Measurements from ENCODE around the gene UCK2. TPM values are rescaled to one million over a fixed set of nuclear protein-coding genes. Genes with fewer than 3 reads are reported as not detected.

UCK2 gene
- total RNA-seq, 1 experiment from 2014 or later, result 88.4 TPM

DNA sequence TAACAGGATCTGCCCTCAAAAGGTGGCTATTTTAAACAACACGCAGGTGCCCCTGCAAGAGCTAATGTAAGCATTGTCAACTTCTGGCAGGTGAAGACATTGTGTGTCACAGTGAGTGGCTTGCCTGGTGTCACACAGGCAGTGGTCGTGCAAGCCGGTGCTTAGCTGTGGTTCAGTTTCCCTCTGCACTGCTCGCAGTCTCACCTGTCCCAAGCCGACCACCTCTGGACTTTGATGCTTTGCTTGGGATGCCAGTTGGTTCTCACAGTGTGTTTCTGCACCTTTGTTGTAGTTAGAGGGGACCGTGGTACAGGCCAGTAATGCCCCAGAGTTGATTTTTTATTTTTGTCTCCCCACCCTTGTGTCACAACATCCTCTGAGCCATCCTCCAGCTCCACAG is 85.2 kb downstream of the UCK2 start:
- H3K79me2 ChIP-seq (ENCODE audit: insufficient read depth, low read length), result no peaks in the 10 kb centered on the region
- no peaks in the 10 kb centered on the region for H4K20me1 ChIP-seq (ENCODE audit: insufficient read depth)
- DNase-seq (ENCODE audit: low read depth, low spot score) (no peak), ATAC-seq (no peak)
- no peak overlapping the region for H2AFZ ChIP-seq (ENCODE audit: low read depth, low read length, poor library complexity, severe bottlenecking)
- H3K9me3 ChIP-seq (ENCODE audit: control insufficient read depth in 1 of 2, insufficient read depth in 1 of 2, low read depth in 1 of 2, low read length in 2 of 2), result no peaks in the 10 kb centered on the region
- RAD21 ChIA-PET (ENCODE audit: low non-redundant PET in 1 of 2, low total read pairs in 2 of 2, uncharacterized antibody in 2 of 2, unreplicated experiment in 2 of 2), result no interaction called here
- CTCF ChIA-PET, result interaction anchor here (0.9 to 4.5 kb wide), 2 partner anchors 311 to 313 kb away, joined by 3 to 25 read pairs; no protein-coding TSS in a partner anchor
- no peak overlapping the region for H3K9ac ChIP-seq (ENCODE audit: low read length)
- no peaks in the 10 kb centered on the region for H3K9me2 ChIP-seq (ENCODE audit: insufficient read depth)
- POLR2A ChIA-PET, result no interaction called here
- TF ChIP-seq ZNF274 (IDR thresholded peaks at IDR 0.05; ENCODE audit: low read depth, low read length) (no peak), SP1 (IDR thresholded peaks at IDR 0.05; ENCODE audit: low read depth) (no peak), RAD21 (IDR thresholded peaks at IDR 0.05; ENCODE audit: low read depth) (no peak), SRF (IDR thresholded peaks at IDR 0.05; ENCODE audit: low read depth) (no peak), YY1 (IDR thresholded peaks at IDR 0.05; ENCODE audit: extremely low read depth, insufficient replicate concordance, low read depth, low read length) (no peak), FOSL1 (IDR thresholded peaks at IDR 0.05; ENCODE audit: low read depth) (no peak), SIN3A (IDR thresholded peaks at IDR 0.05; ENCODE audit: low read depth) (no peak), EZH2phosphoT487 (IDR thresholded peaks at IDR 0.05; ENCODE audit: borderline replicate concordance) (no peak), POLR2A (IDR thresholded peaks at IDR 0.05; ENCODE audit: borderline replicate concordance, extremely low read depth, insufficient read depth, insufficient read length) (no peak), EGR1 (IDR thresholded peaks at IDR 0.05; ENCODE audit: low read depth) (no peak), TCF7L2 (IDR thresholded peaks at IDR 0.05; ENCODE audit: borderline replicate concordance, extremely low read depth, insufficient read depth, insufficient read length) (no peak), ZFX (IDR thresholded peaks at IDR 0.05) (no peak), EZH2 (IDR thresholded peaks at IDR 0.05) (no peak), CEBPB (IDR thresholded peaks at IDR 0.05; ENCODE audit: low read depth) (no peak), ELF1 (IDR thresholded peaks at IDR 0.05; ENCODE audit: borderline replicate concordance, low read depth) (no peak)
- TF ChIP-seq, protein P1, sequence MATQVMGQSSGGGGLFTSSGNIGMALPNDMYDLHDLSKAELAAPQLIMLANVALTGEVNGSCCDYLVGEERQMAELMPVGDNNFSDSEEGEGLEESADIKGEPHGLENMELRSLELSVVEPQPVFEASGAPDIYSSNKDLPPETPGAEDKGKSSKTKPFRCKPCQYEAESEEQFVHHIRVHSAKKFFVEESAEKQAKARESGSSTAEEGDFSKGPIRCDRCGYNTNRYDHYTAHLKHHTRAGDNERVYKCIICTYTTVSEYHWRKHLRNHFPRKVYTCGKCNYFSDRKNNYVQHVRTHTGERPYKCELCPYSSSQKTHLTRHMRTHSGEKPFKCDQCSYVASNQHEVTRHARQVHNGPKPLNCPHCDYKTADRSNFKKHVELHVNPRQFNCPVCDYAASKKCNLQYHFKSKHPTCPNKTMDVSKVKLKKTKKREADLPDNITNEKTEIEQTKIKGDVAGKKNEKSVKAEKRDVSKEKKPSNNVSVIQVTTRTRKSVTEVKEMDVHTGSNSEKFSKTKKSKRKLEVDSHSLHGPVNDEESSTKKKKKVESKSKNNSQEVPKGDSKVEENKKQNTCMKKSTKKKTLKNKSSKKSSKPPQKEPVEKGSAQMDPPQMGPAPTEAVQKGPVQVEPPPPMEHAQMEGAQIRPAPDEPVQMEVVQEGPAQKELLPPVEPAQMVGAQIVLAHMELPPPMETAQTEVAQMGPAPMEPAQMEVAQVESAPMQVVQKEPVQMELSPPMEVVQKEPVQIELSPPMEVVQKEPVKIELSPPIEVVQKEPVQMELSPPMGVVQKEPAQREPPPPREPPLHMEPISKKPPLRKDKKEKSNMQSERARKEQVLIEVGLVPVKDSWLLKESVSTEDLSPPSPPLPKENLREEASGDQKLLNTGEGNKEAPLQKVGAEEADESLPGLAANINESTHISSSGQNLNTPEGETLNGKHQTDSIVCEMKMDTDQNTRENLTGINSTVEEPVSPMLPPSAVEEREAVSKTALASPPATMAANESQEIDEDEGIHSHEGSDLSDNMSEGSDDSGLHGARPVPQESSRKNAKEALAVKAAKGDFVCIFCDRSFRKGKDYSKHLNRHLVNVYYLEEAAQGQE (IDR thresholded peaks at IDR 0.05; ENCODE audit: low read depth), result no peak
- TF ChIP-seq, protein P2, sequence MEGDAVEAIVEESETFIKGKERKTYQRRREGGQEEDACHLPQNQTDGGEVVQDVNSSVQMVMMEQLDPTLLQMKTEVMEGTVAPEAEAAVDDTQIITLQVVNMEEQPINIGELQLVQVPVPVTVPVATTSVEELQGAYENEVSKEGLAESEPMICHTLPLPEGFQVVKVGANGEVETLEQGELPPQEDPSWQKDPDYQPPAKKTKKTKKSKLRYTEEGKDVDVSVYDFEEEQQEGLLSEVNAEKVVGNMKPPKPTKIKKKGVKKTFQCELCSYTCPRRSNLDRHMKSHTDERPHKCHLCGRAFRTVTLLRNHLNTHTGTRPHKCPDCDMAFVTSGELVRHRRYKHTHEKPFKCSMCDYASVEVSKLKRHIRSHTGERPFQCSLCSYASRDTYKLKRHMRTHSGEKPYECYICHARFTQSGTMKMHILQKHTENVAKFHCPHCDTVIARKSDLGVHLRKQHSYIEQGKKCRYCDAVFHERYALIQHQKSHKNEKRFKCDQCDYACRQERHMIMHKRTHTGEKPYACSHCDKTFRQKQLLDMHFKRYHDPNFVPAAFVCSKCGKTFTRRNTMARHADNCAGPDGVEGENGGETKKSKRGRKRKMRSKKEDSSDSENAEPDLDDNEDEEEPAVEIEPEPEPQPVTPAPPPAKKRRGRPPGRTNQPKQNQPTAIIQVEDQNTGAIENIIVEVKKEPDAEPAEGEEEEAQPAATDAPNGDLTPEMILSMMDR (IDR thresholded peaks at IDR 0.05 in 2 of 3, conservative IDR thresholded peaks at IDR 0.05 in 1 of 3; ENCODE audit: borderline replicate concordance in 1 of 3, insufficient read depth in 1 of 3, low read depth in 2 of 3, low read length in 2 of 3), result no peak
- TF ChIP-seq, protein P3, sequence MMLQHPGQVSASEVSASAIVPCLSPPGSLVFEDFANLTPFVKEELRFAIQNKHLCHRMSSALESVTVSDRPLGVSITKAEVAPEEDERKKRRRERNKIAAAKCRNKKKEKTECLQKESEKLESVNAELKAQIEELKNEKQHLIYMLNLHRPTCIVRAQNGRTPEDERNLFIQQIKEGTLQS (IDR thresholded peaks at IDR 0.05), result no peak
- TF ChIP-seq, protein P4, sequence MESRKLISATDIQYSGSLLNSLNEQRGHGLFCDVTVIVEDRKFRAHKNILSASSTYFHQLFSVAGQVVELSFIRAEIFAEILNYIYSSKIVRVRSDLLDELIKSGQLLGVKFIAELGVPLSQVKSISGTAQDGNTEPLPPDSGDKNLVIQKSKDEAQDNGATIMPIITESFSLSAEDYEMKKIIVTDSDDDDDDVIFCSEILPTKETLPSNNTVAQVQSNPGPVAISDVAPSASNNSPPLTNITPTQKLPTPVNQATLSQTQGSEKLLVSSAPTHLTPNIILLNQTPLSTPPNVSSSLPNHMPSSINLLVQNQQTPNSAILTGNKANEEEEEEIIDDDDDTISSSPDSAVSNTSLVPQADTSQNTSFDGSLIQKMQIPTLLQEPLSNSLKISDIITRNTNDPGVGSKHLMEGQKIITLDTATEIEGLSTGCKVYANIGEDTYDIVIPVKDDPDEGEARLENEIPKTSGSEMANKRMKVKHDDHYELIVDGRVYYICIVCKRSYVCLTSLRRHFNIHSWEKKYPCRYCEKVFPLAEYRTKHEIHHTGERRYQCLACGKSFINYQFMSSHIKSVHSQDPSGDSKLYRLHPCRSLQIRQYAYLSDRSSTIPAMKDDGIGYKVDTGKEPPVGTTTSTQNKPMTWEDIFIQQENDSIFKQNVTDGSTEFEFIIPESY (IDR thresholded peaks at IDR 0.05; ENCODE audit: extremely low read depth, insufficient replicate concordance, low read length), result no peak
- intact Hi-C loops (cut with micrococcal nuclease), result loop anchor here (5.0 kb wide), 2 partner anchors 85 to 520 kb away; partner anchors contain the start of gene UCK2
- peaks cover 4 to 28% of the 10 kb centered on the region in 2 experiments; a peak in 3 of 4 replicates for H3K36me3 ChIP-seq (ENCODE audit: control insufficient read depth in 1 of 2, insufficient read depth in 2 of 2, low read length in 2 of 2)
- no TSS peak for BruUV-seq (replicated peaks)
- H3K4me3 ChIP-seq (replicated peaks in 1 of 2; ENCODE audit: low read depth in 1 of 2, low read length in 2 of 2), result no peak overlapping the region
- no peak overlapping the region for H3K4me2 ChIP-seq (ENCODE audit: low read length)
- H3K27ac ChIP-seq (ENCODE audit: low read depth, low read length), result no peak overlapping the region
- H3K4me1 ChIP-seq (ENCODE audit: control insufficient read depth in 1 of 2, insufficient read depth in 2 of 2, low read length in 2 of 2), result no peaks in the 10 kb centered on the region
- H3K27me3 ChIP-seq (ENCODE audit: insufficient read depth, low read length), result no peaks in the 10 kb centered on the region

All from HCT116 (cell line).